ENCODE data around the gene KRT72.
"Not testable (repeated sequence)": the region's sequence is repeated elsewhere in the genome, so short reads cannot be mapped to it uniquely, and the experiment has no call there.

Gene KRT72

DNA sequence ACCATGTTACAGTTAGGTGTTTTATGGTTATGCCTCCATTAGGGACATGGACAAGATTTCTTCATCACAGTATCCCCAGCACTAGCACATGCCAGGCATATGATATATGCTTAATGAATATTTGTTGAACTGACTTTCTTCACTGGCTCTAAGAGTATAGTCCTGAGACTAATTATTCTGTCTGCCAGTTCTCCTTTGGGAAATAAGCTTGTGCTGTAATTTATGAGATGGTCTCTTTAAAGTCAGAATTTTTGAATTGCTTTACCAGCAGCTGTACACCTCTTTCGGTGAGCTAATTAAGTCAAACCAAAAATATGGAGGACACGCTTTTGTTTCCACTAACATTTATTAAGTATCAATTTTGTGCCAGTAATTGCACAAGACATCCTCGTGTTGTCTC is 4.8 kb upstream of the KRT72 start:
- TF ChIP-seq ZNF274 (IDR thresholded peaks at IDR 0.05; ENCODE audit: low read depth, low read length) = no peak
- no peak overlapping the region for H3K4me3 ChIP-seq (ENCODE audit: low read length)

- TF ChIP-seq ZNF274 (IDR thresholded peaks at IDR 0.05; ENCODE audit: low read depth, low read length) = no peak
These were observed 4.3 kb upstream of the KRT72 start for GRCh38 chr12:52605542-52605941.

DNA sequence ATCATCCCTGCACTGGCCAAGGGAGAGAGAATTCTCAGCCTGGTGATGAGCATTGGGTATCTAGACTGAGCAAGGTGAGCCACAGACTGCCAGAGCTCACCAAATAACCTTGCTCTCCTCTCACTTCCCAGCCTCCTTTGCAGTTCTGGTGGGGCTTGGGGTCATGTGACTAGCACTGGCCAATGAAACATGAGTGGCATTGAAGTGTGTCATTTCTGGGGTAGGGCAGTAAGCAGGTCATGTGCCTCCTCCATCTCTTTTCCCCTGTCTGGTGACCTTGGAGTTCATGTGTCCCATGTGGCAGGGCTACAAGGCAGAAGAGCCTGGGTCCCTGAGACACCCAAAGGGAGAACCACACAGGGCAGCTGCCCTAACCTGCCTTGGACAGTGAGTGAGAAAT is 3.6 kb upstream of the KRT72 start:
- H3K4me3 ChIP-seq (ENCODE audit: low read length) = no peak overlapping the region
- TF ChIP-seq ZNF274 (IDR thresholded peaks at IDR 0.05; ENCODE audit: low read depth, low read length) = no peak

More at GRCh38 chr12:52605542-52605941, 4.3 kb upstream of the KRT72 start:
- no peak overlapping the region for H3K4me3 ChIP-seq (ENCODE audit: low read length)

GRCh38 chr12:52603314-52603713 is 2.1 kb upstream of the KRT72 start:
- no peak for TF ChIP-seq ZNF274 (IDR thresholded peaks at IDR 0.05; ENCODE audit: low read depth, low read length)

DNA sequence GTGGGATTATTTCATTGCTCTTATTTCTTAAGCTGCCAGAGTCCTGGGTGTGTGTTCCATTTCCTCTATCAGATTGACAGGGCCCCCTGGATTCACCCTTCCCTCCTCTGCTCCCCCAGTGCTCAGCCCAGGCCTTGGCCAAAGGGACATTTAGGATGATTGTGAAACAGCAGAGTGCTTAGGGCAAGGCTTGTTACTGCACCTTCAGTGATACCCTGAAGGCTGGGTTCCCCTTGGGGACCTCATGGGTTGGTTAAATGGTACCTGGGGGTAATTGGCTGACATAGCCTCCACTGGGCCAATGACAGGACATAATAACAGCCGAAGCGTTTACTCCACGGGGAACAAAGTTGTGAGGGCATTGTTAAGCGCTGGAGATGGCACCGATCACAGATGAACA is 1.3 kb upstream of the KRT72 start:
- H3K4me3 ChIP-seq (ENCODE audit: low read length) = no peak overlapping the region
- no peak for TF ChIP-seq ZNF274 (IDR thresholded peaks at IDR 0.05; ENCODE audit: low read depth, low read length)

More at GRCh38 chr12:52603314-52603713, 2.1 kb upstream of the KRT72 start:
- H3K4me3 ChIP-seq (ENCODE audit: low read length) = no peak overlapping the region

DNA sequence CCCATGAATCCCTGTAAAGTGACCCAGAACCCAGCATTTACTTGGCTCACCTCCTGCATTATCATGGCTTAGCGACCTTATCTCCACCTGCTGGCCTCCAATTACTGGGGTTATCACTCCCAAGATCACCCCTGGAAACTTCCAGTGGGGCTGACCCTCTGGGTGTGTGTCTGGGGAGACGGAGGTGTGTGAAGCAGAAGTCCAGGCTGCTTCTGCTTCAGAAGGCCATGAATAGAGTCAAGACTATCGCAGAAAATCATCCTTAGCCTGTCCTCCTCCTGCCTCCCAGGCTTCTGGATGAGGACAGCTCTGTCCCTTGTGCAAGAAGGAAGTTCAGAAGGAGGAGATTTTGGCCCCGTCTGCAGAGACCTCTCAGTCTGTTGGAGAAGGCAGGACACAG is 408 bp upstream of the KRT72 start:
- no peak for TF ChIP-seq ZNF274 (IDR thresholded peaks at IDR 0.05; ENCODE audit: low read depth, low read length)
- H3K4me3 ChIP-seq (ENCODE audit: low read length) = no peak overlapping the region

DNA sequence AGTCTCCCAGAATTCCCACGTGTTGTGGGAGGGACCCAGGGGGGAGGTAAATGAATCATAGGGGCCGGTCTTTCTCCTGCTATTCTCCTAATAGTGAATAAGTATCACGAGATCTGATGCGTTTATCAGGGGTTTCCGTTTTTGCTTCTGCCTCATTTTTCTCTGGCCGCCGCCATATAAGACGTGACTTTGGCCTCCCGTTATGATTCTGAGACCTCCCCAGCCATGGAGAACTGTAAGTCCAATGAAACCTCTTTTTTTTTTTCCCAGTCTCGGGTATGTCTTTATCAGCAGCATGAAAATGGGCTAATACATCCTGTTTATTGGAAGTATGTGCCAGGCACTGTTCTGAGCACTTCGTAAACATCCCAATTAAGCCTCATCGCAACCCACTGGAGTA is 788 bp downstream of the KRT72 start:
- no peak overlapping the region for H3K4me3 ChIP-seq (ENCODE audit: low read length)
- no peak for TF ChIP-seq ZNF274 (IDR thresholded peaks at IDR 0.05; ENCODE audit: low read depth, low read length)

- H3K4me3 ChIP-seq (ENCODE audit: low read length) = no peak overlapping the region
- no peak for TF ChIP-seq ZNF274 (IDR thresholded peaks at IDR 0.05; ENCODE audit: low read depth, low read length)
These were observed 1.2 kb downstream of the KRT72 start for GRCh38 chr12:52600071-52600470.

DNA sequence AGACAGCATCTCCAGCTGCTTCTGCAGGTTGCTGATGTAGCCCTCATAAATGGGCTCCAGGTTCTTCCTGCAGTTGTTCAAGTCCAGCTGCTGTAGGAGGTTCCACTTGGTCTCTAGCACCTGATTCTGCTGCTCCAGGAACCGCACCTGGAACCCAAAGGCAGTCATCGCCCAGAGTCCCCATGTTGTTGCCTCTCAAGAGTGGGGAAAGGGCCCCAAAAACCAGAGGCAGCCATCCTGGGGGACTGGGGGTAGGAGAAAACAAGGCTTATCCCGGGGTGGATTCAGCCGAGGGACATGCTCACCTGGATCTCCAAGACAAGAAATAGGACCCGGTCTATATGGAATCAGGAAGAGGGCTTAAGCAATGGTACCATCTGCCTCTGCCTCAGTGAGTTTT is 2.3 kb downstream of the KRT72 start:
- no peak overlapping the region for H3K4me3 ChIP-seq (ENCODE audit: low read length)
- no peak for TF ChIP-seq ZNF274 (IDR thresholded peaks at IDR 0.05; ENCODE audit: low read depth, low read length)

GRCh38 chr12:52594237-52594636 is 7.0 kb downstream of the KRT72 start:
- not testable (repeated sequence) for H3K4me3 ChIP-seq (ENCODE audit: low read length)

- no peak overlapping the region for H3K4me3 ChIP-seq (ENCODE audit: low read length)
- no peak for TF ChIP-seq ZNF274 (IDR thresholded peaks at IDR 0.05; ENCODE audit: low read depth, low read length)
These were observed 9.7 kb downstream of the KRT72 start for GRCh38 chr12:52591521-52591920.

DNA sequence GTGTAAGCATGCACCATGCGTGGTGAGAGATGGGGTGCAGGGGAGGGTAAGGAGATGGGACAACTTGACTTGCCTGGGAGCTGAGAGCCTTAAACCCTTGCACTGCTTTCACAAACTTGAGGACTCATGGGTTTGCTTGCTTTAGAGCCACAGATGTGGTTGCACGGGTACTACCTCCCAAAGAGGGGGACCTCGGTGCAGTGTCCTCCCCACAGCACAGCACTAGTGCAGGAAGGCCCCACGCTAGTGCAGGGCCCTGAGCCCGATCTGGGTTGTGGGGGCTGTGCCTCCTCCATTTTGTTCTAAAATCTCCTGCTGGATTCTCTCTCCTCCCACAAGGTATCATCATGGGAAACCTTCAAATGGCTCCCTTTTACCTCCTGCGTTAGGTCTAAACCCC is 11.2 kb downstream of the KRT72 start:
- H3K4me3 ChIP-seq (ENCODE audit: low read length) = no peak overlapping the region
- no peak for TF ChIP-seq ZNF274 (IDR thresholded peaks at IDR 0.05; ENCODE audit: low read depth, low read length)

DNA sequence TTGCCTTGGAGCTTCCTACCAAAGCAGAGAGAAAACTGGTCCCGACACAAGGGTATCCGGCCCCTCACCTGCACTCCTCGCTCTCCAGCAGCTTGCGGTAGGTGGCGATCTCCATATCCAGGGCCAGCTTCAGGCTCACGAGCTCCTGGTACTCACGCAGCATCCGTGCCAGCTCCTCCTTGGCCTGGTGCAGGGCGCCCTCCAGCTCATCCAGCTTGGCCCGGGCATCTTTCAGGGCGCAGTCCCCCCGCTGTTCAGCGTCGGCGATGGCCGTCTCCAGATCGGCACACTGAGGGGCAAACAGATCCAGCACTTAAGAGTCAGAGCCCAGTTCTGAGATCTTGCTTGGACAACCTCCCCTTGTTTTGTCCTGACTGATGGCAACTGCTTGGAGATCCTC is 13.7 kb downstream of the KRT72 start:
- no peak for TF ChIP-seq ZNF274 (IDR thresholded peaks at IDR 0.05; ENCODE audit: low read depth, low read length)
- no peak overlapping the region for H3K4me3 ChIP-seq (ENCODE audit: low read length)

GRCh38 chr12:52585946-52586345 is 15.3 kb downstream of the KRT72 start:
- H3K4me3 ChIP-seq (ENCODE audit: low read length) = no peak overlapping the region
- no peak for TF ChIP-seq ZNF274 (IDR thresholded peaks at IDR 0.05; ENCODE audit: low read depth, low read length)

DNA sequence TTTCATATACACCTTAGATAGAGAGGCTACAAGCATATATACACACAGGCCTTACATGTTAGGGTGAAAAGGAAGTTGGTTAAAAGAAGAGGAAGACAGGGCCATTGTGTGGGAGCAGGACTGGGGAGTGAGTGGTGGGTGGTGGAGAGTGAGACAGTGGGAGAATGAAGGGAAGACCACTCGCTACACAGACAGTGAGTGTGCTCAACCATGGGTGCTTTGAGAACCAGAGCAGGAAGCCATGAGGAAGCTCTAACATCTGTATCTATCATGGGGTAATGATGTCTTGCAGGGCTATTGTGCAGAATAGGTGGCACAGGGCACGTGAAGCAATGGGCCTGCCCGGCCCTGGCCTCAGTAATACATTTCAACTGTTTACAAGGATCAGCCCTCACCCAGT is 16.2 kb downstream of the KRT72 start:
- TF ChIP-seq ZNF274 (IDR thresholded peaks at IDR 0.05; ENCODE audit: low read depth, low read length) = no peak
- H3K4me3 ChIP-seq (ENCODE audit: low read length) = no peak overlapping the region

GRCh38 chr12:52584156-52584682 is 17.0 kb downstream of the KRT72 start:
- no peak for TF ChIP-seq ZNF274 (IDR thresholded peaks at IDR 0.05; ENCODE audit: low read depth, low read length)
- H3K4me3 ChIP-seq (ENCODE audit: low read length) = no peak overlapping the region
